ENCODE data around the gene GPR173. TPM values are rescaled to one million over a fixed set of nuclear protein-coding genes. Genes with fewer than 3 reads are reported as not detected.

The GPR173 gene
- total RNA-seq, 2 donors from 2014 or later: 0.47 to 1.2 TPM

- H3K4me3 ChIP-seq: no peak overlapping the region
- H3K36me3 ChIP-seq: no peaks in the 10 kb centered on the region
- H3K9me3 ChIP-seq: no peaks in the 10 kb centered on the region
- H3K27ac ChIP-seq: no peak overlapping the region
- DNase-seq: no peak
- no peak overlapping the region for H3K9ac ChIP-seq (ENCODE audit: low read depth in 2 of 2, low read length in 2 of 2)
- H3K27me3 ChIP-seq: no peaks in the 10 kb centered on the region
- intact Hi-C loops (cut with DNase I): no loop called here
- TF ChIP-seq CTCF (IDR thresholded peaks at IDR 0.05): no peak
- H3K4me1 ChIP-seq: no peaks in the 10 kb centered on the region
Observed at GRCh38 chrX:53004811-53005210, 43.8 kb upstream of the GPR173 start.

GRCh38 chrX:53005327-53005726 is 43.3 kb upstream of the GPR173 start:
- no peak overlapping the region for H3K9ac ChIP-seq (ENCODE audit: low read depth in 2 of 2, low read length in 2 of 2)
- H3K4me1 ChIP-seq: no peaks in the 10 kb centered on the region
- H3K36me3 ChIP-seq: no peaks in the 10 kb centered on the region
- no peak overlapping the region for H3K4me3 ChIP-seq
- H3K27ac ChIP-seq: no peak overlapping the region
- H3K9me3 ChIP-seq: no peaks in the 10 kb centered on the region
- no peak for DNase-seq
- TF ChIP-seq CTCF (IDR thresholded peaks at IDR 0.05): no peak
- intact Hi-C loops (cut with DNase I): no loop called here
- H3K27me3 ChIP-seq: no peaks in the 10 kb centered on the region

- H3K27ac ChIP-seq: no peak overlapping the region
- no peaks in the 10 kb centered on the region for H3K9me3 ChIP-seq
- H3K4me3 ChIP-seq: no peak overlapping the region
- H3K4me1 ChIP-seq: no peaks in the 10 kb centered on the region
- DNase-seq: no peak
- H3K36me3 ChIP-seq: no peaks in the 10 kb centered on the region
- intact Hi-C loops (cut with DNase I): no loop called here
- no peak overlapping the region for H3K9ac ChIP-seq (ENCODE audit: low read depth in 2 of 2, low read length in 2 of 2)
- H3K27me3 ChIP-seq: peaks cover 2% of the 10 kb centered on the region
- TF ChIP-seq CTCF (IDR thresholded peaks at IDR 0.05): no peak
Observed at GRCh38 chrX:53009032-53009431, 39.6 kb upstream of the GPR173 start.

GRCh38 chrX:53013291-53013690 is 35.3 kb upstream of the GPR173 start:
- H3K27ac ChIP-seq: no peak overlapping the region
- H3K36me3 ChIP-seq: no peaks in the 10 kb centered on the region
- intact Hi-C loops (cut with DNase I): no loop called here
- no peak for DNase-seq
- no peaks in the 10 kb centered on the region for H3K4me1 ChIP-seq
- H3K9ac ChIP-seq (ENCODE audit: low read depth in 2 of 2, low read length in 2 of 2): no peak overlapping the region
- peaks cover 4% of the 10 kb centered on the region for H3K27me3 ChIP-seq
- H3K4me3 ChIP-seq: no peak overlapping the region
- TF ChIP-seq CTCF (IDR thresholded peaks at IDR 0.05): no peak
- no peaks in the 10 kb centered on the region for H3K9me3 ChIP-seq

GRCh38 chrX:53018627-53019026 is 30.0 kb upstream of the GPR173 start:
- peaks cover 4% of the 10 kb centered on the region for H3K27me3 ChIP-seq
- H3K36me3 ChIP-seq: no peaks in the 10 kb centered on the region
- no peaks in the 10 kb centered on the region for H3K9me3 ChIP-seq
- H3K4me3 ChIP-seq: no peak overlapping the region
- H3K27ac ChIP-seq: no peak overlapping the region
- TF ChIP-seq CTCF (IDR thresholded peaks at IDR 0.05): no peak
- no peak for DNase-seq
- H3K9ac ChIP-seq (ENCODE audit: low read depth in 2 of 2, low read length in 2 of 2): no peak overlapping the region
- no peaks in the 10 kb centered on the region for H3K4me1 ChIP-seq
- intact Hi-C loops (cut with DNase I): no loop called here

- no peak for DNase-seq
- H3K27ac ChIP-seq: no peak overlapping the region
- intact Hi-C loops (cut with DNase I): no loop called here
Observed at GRCh38 chrX:53022381-53022780, 26.2 kb upstream of the GPR173 start.

More at GRCh38 chrX:53022381-53022780, 26.2 kb upstream of the GPR173 start:
- no peaks in the 10 kb centered on the region for H3K9me3 ChIP-seq
- no peak for TF ChIP-seq CTCF (IDR thresholded peaks at IDR 0.05)
- no peak overlapping the region for H3K4me3 ChIP-seq
- no peak overlapping the region for H3K9ac ChIP-seq (ENCODE audit: low read depth in 2 of 2, low read length in 2 of 2)
- no peaks in the 10 kb centered on the region for H3K27me3 ChIP-seq
- no peaks in the 10 kb centered on the region for H3K4me1 ChIP-seq
- no peaks in the 10 kb centered on the region for H3K36me3 ChIP-seq

Measured in colonic mucosa (tissue), 4 donors.